OCI-LY1 (cell line): ENCODE results near the gene PTPRN2.

ENCODE experiments used
- EZH2 ChIP-seq: fragments of 200-600 bp; sonication (generic), shearing (Covaris generic); IDR thresholded peaks from 2 replicates; pipeline ENCODE4 v1.8.0; 2017; ENCODE audit warnings: borderline replicate concordance, mixed run types, mild to moderate bottlenecking, antibody characterized with exemption, low read length, moderate library complexity, mixed read lengths
- TF ChIP-seq, protein P1 (sequence below): fragments of 200-600 bp; sonication (generic), shearing (Covaris generic); IDR thresholded peaks from 2 replicates; pipeline ENCODE4 v1.5.1; 2017; ENCODE audit warnings: mild to moderate bottlenecking, antibody characterized with exemption, low read length, moderate library complexity, mixed read lengths

- TF ChIP-seq, protein P1, sequence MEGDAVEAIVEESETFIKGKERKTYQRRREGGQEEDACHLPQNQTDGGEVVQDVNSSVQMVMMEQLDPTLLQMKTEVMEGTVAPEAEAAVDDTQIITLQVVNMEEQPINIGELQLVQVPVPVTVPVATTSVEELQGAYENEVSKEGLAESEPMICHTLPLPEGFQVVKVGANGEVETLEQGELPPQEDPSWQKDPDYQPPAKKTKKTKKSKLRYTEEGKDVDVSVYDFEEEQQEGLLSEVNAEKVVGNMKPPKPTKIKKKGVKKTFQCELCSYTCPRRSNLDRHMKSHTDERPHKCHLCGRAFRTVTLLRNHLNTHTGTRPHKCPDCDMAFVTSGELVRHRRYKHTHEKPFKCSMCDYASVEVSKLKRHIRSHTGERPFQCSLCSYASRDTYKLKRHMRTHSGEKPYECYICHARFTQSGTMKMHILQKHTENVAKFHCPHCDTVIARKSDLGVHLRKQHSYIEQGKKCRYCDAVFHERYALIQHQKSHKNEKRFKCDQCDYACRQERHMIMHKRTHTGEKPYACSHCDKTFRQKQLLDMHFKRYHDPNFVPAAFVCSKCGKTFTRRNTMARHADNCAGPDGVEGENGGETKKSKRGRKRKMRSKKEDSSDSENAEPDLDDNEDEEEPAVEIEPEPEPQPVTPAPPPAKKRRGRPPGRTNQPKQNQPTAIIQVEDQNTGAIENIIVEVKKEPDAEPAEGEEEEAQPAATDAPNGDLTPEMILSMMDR = no peak
- TF ChIP-seq EZH2 = no peak
Measured at GRCh38 chr7:157502701-157503111, 1084.9 kb downstream of the PTPRN2 start.
